Measurements from ENCODE around the gene BRD4.

BRD4 gene

GRCh38 chr19:15292140-15292539 lies 40.2 kb downstream of the BRD4 start:
- Histone ChIP-seq H3K9ac (ENCODE audit: insufficient read length) (no peak overlapping the region), H3K9me3 (ENCODE audit: low read depth, low read length) (no peaks in the 10 kb centered on the region), H3K36me3 (ENCODE audit: insufficient read depth, low read length) (peaks cover 11% of the 10 kb centered on the region), H3K4me3 (no peak overlapping the region), H3K27ac (0 out of 2 replicates have a peak overlapping the region, but pooled peaks have one; percentile 58)
- TF ChIP-seq FOXP2 (optimal IDR thresholded peaks at IDR 0.05; ENCODE audit: control extremely low read depth, extremely low read length, insufficient read depth): no peak
- DNase-seq (ENCODE audit: low read depth, low spot score): no peak

GRCh38 chr19:15291548-15292021 lies 40.8 kb downstream of the BRD4 start:
- H3K9ac ChIP-seq (ENCODE audit: insufficient read length): no peak overlapping the region
- peak; percentile 50 for DNase-seq (ENCODE audit: low read depth, low spot score)
- TF ChIP-seq EZH2 (IDR thresholded peaks at IDR 0.05): no peak
- no peak for TF ChIP-seq POLR2AphosphoS5 (IDR thresholded peaks at IDR 0.05; ENCODE audit: borderline replicate concordance, low read depth, low read length)
- no peak for TF ChIP-seq FOXP2 (optimal IDR thresholded peaks at IDR 0.05; ENCODE audit: control extremely low read depth, extremely low read length, insufficient read depth)
- 0 out of 2 replicates have a peak overlapping the region, but pooled peaks have one; percentile 58 for H3K27ac ChIP-seq
- H3K4me3 ChIP-seq: peak overlapping the region; percentile 16; the same call in 1 of the 2 replicates
- H3K9me3 ChIP-seq (ENCODE audit: low read depth, low read length): no peaks in the 10 kb centered on the region
- peaks cover 5% of the 10 kb centered on the region; the same call in 1 of the 2 replicates for H3K36me3 ChIP-seq (ENCODE audit: insufficient read depth, low read length)

DNA sequence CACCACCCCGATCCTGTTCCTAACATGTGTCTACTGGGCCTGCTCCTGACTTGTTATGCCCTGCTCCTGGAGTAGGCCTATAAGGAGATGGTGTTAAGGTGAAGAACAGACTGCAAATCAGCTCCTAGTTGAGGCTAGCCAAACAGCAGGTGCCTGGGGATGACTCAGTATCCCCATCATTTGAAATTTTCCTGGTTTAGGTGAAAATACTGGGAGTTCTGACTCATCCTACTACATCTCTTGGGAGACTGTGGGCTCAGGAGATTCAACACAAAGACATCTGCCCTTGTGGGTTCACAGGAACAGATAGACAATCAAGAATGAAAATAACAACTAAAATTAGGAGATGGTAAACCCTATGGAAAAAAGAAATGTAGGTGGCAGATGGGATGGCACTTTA lies 41.2 kb downstream of the BRD4 start:
- Histone ChIP-seq H3K27ac (no peak overlapping the region), H3K9me3 (ENCODE audit: low read depth, low read length) (no peaks in the 10 kb centered on the region), H3K36me3 (ENCODE audit: insufficient read depth, low read length) (peaks cover under 1% of the 10 kb centered on the region; the same call in 1 of the 2 replicates), H3K4me3 (no peak overlapping the region), H3K9ac (ENCODE audit: insufficient read length) (no peak overlapping the region)
- no peak for TF ChIP-seq FOXP2 (optimal IDR thresholded peaks at IDR 0.05; ENCODE audit: control extremely low read depth, extremely low read length, insufficient read depth)
- no peak for TF ChIP-seq POLR2AphosphoS5 (IDR thresholded peaks at IDR 0.05; ENCODE audit: borderline replicate concordance, low read depth, low read length)
- no peak for TF ChIP-seq EZH2 (IDR thresholded peaks at IDR 0.05)
- DNase-seq (ENCODE audit: low read depth, low spot score): no peak

DNA sequence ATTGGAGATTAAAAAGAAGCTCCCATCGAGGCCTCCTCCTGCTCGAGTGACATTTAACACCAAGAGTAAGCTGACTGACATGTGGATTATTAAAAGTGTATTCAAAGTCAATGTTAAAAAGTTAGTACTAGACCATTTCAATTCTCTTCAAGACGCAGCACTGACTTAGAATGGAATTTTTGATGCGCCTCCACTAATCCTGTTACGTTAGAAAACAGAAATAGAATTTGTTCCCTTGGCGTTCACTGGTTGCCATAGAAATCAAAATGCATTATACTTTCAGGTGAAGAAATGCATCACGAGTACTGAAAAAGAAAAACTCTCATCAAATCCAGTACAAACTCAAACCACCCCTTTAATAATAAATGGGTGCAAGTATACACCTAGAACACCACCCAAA lies 42.2 kb downstream of the BRD4 start:
- no peak overlapping the region for H3K9ac ChIP-seq (ENCODE audit: insufficient read length)
- peak overlapping the region; percentile 48 for H3K4me3 ChIP-seq
- H3K9me3 ChIP-seq (ENCODE audit: low read depth, low read length): no peaks in the 10 kb centered on the region
- peak overlapping the region; percentile 61 for H3K27ac ChIP-seq
- DNase-seq (ENCODE audit: low read depth, low spot score): no peak
- TF ChIP-seq FOXP2 (optimal IDR thresholded peaks at IDR 0.05; ENCODE audit: control extremely low read depth, extremely low read length, insufficient read depth): no peak
- TF ChIP-seq EZH2 (IDR thresholded peaks at IDR 0.05): no peak
- TF ChIP-seq POLR2AphosphoS5 (IDR thresholded peaks at IDR 0.05; ENCODE audit: borderline replicate concordance, low read depth, low read length): no peak
- H3K36me3 ChIP-seq (ENCODE audit: insufficient read depth, low read length): no peaks in the 10 kb centered on the region

DNA sequence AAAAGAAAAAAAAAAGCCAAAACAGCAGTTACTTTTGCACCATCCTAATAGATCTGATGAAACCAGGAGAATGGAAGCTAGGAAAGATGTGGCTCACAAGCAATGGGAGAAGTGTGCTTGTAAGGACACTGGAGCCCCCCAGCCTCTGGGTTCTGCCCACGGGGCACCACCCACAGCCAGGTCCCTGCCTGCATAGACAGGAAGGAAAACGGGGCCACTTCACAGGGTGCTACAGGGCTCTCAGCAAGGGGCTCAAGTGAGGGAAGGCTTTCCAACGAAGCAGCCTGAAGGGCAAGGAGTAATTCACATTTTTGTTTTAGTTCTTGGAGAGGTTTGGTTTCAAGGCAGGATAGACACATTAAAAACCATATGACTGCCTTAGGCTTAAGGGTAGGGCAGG lies 42.7 kb downstream of the BRD4 start:
- Histone ChIP-seq H3K36me3 (ENCODE audit: insufficient read depth, low read length) (no peaks in the 10 kb centered on the region), H3K4me3 (peak overlapping the region; percentile 48), H3K9me3 (ENCODE audit: low read depth, low read length) (no peaks in the 10 kb centered on the region), H3K9ac (ENCODE audit: insufficient read length) (no peak overlapping the region), H3K27ac (peak overlapping the region; percentile 61)
- TF ChIP-seq EZH2 (IDR thresholded peaks at IDR 0.05) (no peak), FOXP2 (optimal IDR thresholded peaks at IDR 0.05; ENCODE audit: control extremely low read depth, extremely low read length, insufficient read depth) (no peak), POLR2AphosphoS5 (IDR thresholded peaks at IDR 0.05; ENCODE audit: borderline replicate concordance, low read depth, low read length) (no peak)
- DNase-seq (ENCODE audit: low read depth, low spot score): no peak

GRCh38 chr19:15288146-15288963 lies 44.0 kb downstream of the BRD4 start:
- TF ChIP-seq FOXP2 (optimal IDR thresholded peaks at IDR 0.05; ENCODE audit: control extremely low read depth, extremely low read length, insufficient read depth) (no peak), EZH2 (IDR thresholded peaks at IDR 0.05) (no peak), POLR2AphosphoS5 (IDR thresholded peaks at IDR 0.05; ENCODE audit: borderline replicate concordance, low read depth, low read length) (no peak)
- Histone ChIP-seq H3K36me3 (ENCODE audit: insufficient read depth, low read length) (no peaks in the 10 kb centered on the region), H3K4me3 (peak overlapping the region; percentile 67), H3K9ac (ENCODE audit: insufficient read length) (peak overlapping the region; percentile 14), H3K9me3 (ENCODE audit: low read depth, low read length) (no peaks in the 10 kb centered on the region), H3K27ac (peak overlapping the region; percentile 82)
- no peak for DNase-seq (ENCODE audit: low read depth, low spot score)

- no peak overlapping the region for H3K4me3 ChIP-seq
These were observed 44.8 kb downstream of the BRD4 start for GRCh38 chr19:15287496-15287895.

GRCh38 chr19:15286688-15287365 lies 45.5 kb downstream of the BRD4 start:
- TF ChIP-seq EZH2 (IDR thresholded peaks at IDR 0.05) (no peak), POLR2AphosphoS5 (IDR thresholded peaks at IDR 0.05; ENCODE audit: borderline replicate concordance, low read depth, low read length) (no peak)
- no peak for DNase-seq (ENCODE audit: low read depth, low spot score)
- no peaks in the 10 kb centered on the region for H3K36me3 ChIP-seq (ENCODE audit: insufficient read depth, low read length)
- H3K4me3 ChIP-seq: no peak overlapping the region
- H3K9ac ChIP-seq (ENCODE audit: insufficient read length): no peak overlapping the region
- no peaks in the 10 kb centered on the region for H3K9me3 ChIP-seq (ENCODE audit: low read depth, low read length)
- no peak overlapping the region for H3K27ac ChIP-seq

More at GRCh38 chr19:15287496-15287895, 44.8 kb downstream of the BRD4 start:
- H3K9me3 ChIP-seq (ENCODE audit: low read depth, low read length): no peaks in the 10 kb centered on the region
- TF ChIP-seq FOXP2 (optimal IDR thresholded peaks at IDR 0.05; ENCODE audit: control extremely low read depth, extremely low read length, insufficient read depth): no peak
- TF ChIP-seq EZH2 (IDR thresholded peaks at IDR 0.05): no peak
- no peak for TF ChIP-seq POLR2AphosphoS5 (IDR thresholded peaks at IDR 0.05; ENCODE audit: borderline replicate concordance, low read depth, low read length)
- no peaks in the 10 kb centered on the region for H3K36me3 ChIP-seq (ENCODE audit: insufficient read depth, low read length)
- no peak overlapping the region for H3K9ac ChIP-seq (ENCODE audit: insufficient read length)
- H3K27ac ChIP-seq: no peak overlapping the region
- no peak for DNase-seq (ENCODE audit: low read depth, low spot score)
